ACHN (cell line): Measurements from ENCODE around the gene NEDD4L.
"Not testable (repeated sequence)": the region's sequence is repeated elsewhere in the genome, so short reads cannot be mapped to it uniquely, and the experiment has no call there.

Experiments used
- DNase-seq: peaks from one replicate; pipeline ENCODE4 v3.0.0-alpha.2; 2015
- in situ Hi-C: cut with HindIII; loops from 2 replicates; pipeline ENCODE4 v1.10.0; 2017; ENCODE audit warnings: low sequenced_read_pairs, low pct_ligation_motif_present, low pct_unique_long_range_greater_than_20kb

The NEDD4L gene

GRCh38 chr18:58161659-58162058 is 117.6 kb downstream of the NEDD4L start:
- DNase-seq = no peak
- in situ Hi-C loops = no loop called here

- in situ Hi-C loops = no loop called here
These were observed 118.1 kb downstream of the NEDD4L start for GRCh38 chr18:58162127-58162526.

GRCh38 chr18:58163004-58163590 is 119.1 kb downstream of the NEDD4L start:
- DNase-seq = no peak
- in situ Hi-C loops = no loop called here

More at GRCh38 chr18:58162127-58162526, 118.1 kb downstream of the NEDD4L start:
- no peak for DNase-seq

- no peak for DNase-seq
- in situ Hi-C loops = no loop called here
These were observed 122.3 kb downstream of the NEDD4L start for GRCh38 chr18:58166278-58166844.

- in situ Hi-C loops = no loop called here
- DNase-seq = no peak
These were observed 123.0 kb downstream of the NEDD4L start for GRCh38 chr18:58167073-58167472.

GRCh38 chr18:58168221-58168620 is 124.2 kb downstream of the NEDD4L start:
- in situ Hi-C loops = no loop called here
- no peak for DNase-seq

- in situ Hi-C loops = no loop called here
- DNase-seq = no peak
These were observed 125.0 kb downstream of the NEDD4L start for GRCh38 chr18:58168993-58169392.

DNA sequence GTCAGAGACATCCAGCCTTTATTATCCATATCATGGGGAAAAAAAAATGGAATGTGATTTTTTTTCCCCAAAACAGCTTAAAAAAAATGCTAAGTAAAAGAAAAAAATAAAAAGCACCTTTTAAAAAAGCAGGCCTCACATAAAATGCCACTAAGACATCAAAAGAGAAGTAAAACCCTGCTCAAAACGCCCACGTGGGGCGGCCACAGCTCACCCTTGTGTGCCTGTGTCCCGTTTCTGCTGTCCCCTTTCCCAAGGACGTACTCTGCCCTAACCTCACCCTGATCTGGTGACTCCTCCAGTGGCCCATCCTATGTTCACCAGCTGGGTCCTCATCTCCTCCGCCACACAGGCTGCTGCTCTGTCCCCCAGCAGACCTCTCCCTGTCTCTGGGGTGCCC is 125.4 kb downstream of the NEDD4L start:
- DNase-seq = no peak
- in situ Hi-C loops = no loop called here

- DNase-seq, in situ Hi-C loops: not testable (repeated sequence)
These were observed 126.0 kb downstream of the NEDD4L start for GRCh38 chr18:58170036-58170435.

GRCh38 chr18:58172031-58172430 is 128.0 kb downstream of the NEDD4L start:
- no peak for DNase-seq

GRCh38 chr18:58174285-58174684 is 130.3 kb downstream of the NEDD4L start:
- DNase-seq = no peak
- in situ Hi-C loops = no loop called here

More at GRCh38 chr18:58172031-58172430, 128.0 kb downstream of the NEDD4L start:
- in situ Hi-C loops = no loop called here

- in situ Hi-C loops = no loop called here
- no peak for DNase-seq
These were observed 131.2 kb downstream of the NEDD4L start for GRCh38 chr18:58175122-58175785.

DNA sequence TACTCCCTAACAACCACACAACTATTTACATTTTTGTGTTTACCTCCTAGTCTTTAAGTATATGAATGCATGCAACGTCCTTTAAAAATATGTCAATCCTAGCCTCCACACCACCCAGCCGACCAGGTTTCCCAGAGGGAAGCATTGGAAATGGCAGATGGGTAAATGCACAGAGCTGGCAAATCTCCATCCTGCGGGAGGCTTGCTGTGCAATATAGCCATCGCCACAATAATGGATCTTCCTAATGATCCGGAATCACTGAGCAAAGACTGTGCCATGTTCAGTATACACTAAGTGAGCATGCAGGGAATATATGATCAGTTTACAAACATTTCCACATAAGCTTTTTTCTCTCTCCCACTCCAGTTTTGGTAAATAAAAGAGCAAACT is 131.8 kb downstream of the NEDD4L start:
- no peak for DNase-seq
- in situ Hi-C loops = no loop called here

GRCh38 chr18:58177004-58177717 is 133.1 kb downstream of the NEDD4L start:
- peak; percentile 82 for DNase-seq

GRCh38 chr18:58177896-58178470 is 134.0 kb downstream of the NEDD4L start:
- in situ Hi-C loops = no loop called here
- no peak for DNase-seq

More at GRCh38 chr18:58177004-58177717, 133.1 kb downstream of the NEDD4L start:
- in situ Hi-C loops = no loop called here

DNA sequence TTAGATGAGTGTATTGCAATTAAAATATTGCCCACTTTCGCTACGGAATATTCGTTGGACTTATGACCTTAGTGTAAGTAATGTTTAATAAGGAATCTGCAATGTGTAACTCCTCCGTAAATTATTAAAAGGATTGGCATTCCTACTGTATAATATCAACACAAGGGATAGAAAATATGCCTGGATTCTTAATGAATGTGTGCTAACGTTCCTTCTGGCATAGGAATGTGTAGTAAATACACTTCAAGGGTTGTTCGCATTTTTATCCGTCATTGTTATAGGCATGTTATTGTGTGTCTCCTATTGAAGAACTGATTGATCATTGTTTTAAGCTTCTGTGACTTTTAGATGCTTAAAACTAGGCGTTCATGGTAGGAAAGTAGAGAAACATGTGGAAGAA is 134.5 kb downstream of the NEDD4L start:
- in situ Hi-C loops = no loop called here
- peak; percentile 93 for DNase-seq

GRCh38 chr18:58180172-58180571 is 136.1 kb downstream of the NEDD4L start:
- DNase-seq = no peak
- in situ Hi-C loops = no loop called here

- in situ Hi-C loops = no loop called here
- DNase-seq = peak; percentile 60
These were observed 136.8 kb downstream of the NEDD4L start for GRCh38 chr18:58180738-58181353.

- no peak for DNase-seq
- in situ Hi-C loops = no loop called here
These were observed 138.0 kb downstream of the NEDD4L start for GRCh38 chr18:58181988-58182387.
